HG02763 (cell line): Measurements from ENCODE around the gene NTS.

Experiments used
- ATAC-seq: cut with Tn5 transposase; IDR thresholded peaks from one replicate; pipeline ENCODE4 v1.9.1; 2021; ENCODE audit warnings: mild to moderate bottlenecking, moderate library complexity; ENCODE audit not compliant: unreplicated experiment

The NTS gene

GRCh38 chr12:85874031-85874461 is at the start of gene NTS:
Gene NTS, plus strand, starts transcription at chr12:85874295. Its CDS starts 109 bp downstream, at chr12:85874404.
- peak; percentile 77 for ATAC-seq

- no peak for ATAC-seq
Observed at GRCh38 chr12:85825746-85826145, 48.3 kb upstream of the NTS start.

- no peak for ATAC-seq
Observed at GRCh38 chr12:85828576-85828975, 45.5 kb upstream of the NTS start.

GRCh38 chr12:85829391-85829790 is 44.7 kb upstream of the NTS start:
- ATAC-seq = no peak

GRCh38 chr12:85831327-85831990 is 42.6 kb upstream of the NTS start:
- ATAC-seq = no peak

GRCh38 chr12:85833579-85833978 is 40.5 kb upstream of the NTS start:
- no peak for ATAC-seq

GRCh38 chr12:85834378-85834777 is 39.7 kb upstream of the NTS start:
- ATAC-seq = no peak

DNA sequence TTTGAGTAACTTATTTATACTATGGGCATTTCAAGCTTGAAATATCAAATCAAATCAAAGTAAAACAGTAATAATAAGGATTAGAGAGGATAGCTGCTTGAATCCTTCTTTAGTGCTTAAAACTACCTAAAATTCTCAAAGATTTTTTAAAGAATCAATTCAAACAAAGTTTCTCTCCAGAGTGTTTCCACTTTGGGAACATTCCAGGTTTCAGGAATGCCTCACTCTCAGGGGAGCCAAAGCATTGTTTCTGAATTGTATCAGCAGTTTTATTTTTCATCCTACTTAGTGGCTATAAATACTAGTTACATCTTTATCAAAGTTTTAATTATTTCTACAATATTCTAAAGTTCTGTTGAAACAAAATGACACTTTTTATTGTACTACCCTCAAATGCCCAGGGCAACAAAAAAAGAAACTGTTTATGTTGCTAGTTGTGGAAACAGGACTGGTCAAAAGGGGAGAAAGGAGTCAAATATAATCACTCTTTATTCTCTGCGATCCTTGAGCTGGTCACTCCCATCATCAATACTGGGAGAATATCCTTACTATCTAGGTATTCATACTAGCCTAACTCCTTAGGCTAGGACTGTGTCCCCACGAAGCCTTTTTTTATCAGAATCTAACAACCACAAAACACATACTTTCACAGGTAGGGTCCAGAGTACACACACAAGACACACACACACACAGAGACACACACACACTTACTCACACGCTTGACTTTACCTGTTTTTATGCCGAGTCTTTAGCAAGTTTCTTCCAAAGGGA is 38.5 kb upstream of the NTS start:
- no peak for ATAC-seq

DNA sequence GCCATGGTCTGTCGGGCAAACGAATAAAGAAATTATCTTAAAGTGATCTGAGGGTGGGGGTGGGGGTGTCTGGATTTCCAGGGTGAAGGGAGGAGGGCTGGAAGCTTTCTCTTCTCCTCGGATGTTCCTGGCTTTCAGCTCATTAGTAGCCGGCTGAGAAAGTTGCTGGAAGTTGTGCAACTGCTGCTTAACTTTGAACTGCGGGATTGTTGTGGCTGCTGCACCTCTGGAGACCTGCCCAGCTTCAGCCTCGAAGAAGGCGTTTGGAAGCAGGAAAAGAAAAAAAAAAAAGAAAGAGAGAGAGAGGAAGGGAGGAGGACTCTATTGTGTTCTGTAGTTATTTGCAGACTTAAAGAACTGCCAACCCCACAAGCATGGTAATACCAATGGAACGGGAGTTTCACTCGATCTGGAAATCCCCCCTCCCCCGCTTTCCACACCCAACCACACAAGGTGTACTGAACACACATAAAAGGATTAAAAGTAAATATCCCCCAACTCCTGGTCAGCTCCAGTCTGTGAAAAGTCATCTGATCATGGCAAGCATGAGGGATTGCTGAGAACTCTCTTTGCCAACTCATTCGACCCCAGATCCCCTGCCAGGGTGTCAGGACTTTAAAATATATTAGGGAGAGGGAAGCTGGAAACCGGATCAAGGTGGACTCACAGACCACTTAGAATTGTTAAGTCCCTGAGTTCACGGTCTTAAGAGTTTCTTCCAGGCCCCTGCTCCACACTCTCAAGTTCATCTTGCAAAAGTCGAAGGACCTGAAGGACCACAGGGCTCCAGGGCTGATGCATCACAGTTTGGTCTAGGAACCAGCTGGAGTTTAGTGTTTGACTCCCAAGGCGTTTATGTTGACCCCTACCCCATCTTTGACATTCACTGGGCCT is 37.7 kb upstream of the NTS start, which contains the start of gene RASSF9:
TSS of gene RASSF9 (minus strand) at position 213 of the 894 bp plus-strand sequence. CDS start at position 5, 208 bp downstream.
- no peak for ATAC-seq

- no peak for ATAC-seq
Observed at GRCh38 chr12:85843606-85844310, 30.3 kb upstream of the NTS start.

- ATAC-seq = no peak
Observed at GRCh38 chr12:85849344-85849743, 24.8 kb upstream of the NTS start.

DNA sequence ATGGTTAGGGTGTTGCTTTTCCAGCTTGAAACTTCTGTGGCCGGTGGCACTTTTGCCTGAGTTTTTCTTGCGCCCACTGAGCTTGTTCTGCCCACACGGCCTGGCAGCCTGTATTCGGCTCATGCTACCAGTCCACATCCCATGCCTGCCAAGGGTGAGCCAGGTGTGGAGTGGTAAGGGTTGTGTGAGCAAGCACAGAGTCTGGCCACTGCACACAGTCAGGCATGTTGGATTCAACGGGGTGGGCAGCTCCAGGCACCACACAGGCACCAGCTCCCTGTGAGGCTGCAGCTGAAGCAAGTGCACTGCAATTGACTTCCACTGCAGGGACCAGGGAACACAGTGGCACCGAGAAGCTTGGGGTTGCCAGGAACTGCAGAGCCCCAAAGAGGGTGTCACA is 18.8 kb upstream of the NTS start:
- no peak for ATAC-seq

DNA sequence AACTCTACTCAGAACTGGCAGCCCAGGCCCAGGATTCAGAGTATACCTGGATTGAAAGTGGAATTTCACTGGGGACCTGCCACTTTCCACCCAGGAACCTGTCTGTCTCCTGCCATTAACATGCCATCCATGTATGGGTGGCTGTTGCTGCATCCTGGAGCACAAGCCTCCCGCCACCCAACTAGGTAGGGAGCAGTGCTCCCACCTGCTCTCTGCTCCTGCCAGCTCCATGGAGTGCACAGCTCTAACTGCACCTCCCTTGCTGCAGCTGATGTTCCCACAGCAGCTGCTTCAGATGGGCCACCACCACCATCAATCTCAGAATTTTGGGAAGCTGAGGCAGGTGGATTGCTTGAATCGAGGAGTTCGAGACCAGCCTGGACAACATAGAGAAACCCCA is 17.1 kb upstream of the NTS start:
- ATAC-seq = no peak

- ATAC-seq = no peak
Observed at GRCh38 chr12:85865890-85866289, 8.2 kb upstream of the NTS start.

- peak; percentile 96 for ATAC-seq
Observed at GRCh38 chr12:85866986-85867776, 6.9 kb upstream of the NTS start.

DNA sequence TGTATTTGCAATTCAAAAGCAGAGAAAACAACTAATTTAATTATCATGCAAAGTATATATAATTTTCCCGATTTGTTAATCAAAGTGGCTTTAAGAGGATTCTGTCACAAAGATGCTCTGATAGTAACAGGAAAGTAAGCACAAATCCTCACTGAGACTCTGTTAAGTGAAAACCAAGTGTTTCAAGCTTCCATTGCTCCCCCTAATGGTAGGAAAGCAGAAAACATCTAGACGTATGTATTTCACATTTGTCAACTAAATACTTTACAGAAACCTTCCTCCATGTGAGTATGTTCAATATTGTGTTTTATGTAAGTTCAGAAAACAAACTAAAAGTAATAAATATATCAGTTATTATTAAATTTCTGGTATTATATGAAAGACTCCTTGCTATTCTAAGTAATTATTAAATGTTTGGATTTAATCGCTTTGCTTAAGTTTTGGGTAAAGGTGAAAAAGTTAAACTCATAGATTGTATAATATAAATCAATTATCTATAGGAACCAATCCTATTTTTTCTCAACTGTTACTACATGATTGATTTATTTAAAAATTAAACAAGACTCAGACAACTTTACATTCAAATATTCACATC is 1.5 kb upstream of the NTS start:
- peak; percentile 81 for ATAC-seq

DNA sequence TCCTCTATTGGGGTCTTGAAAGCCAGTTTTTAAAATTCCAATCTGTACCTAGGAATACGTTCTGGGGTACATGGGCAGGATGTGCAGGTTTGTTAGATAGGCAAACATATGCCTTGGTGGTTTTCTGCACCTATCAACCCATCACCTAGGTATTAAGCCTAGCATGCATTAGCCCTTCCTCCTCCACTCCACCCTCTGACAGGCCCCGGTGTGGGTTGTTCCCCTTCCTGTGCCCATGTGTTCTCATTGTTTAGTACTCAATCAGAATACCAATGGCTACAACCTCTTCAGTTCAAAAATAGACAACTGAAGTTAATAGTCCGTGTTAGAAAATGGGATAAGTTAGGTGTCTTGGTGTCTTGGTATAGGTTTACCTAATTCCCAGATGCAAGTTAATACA is 3.4 kb downstream of the NTS start:
- no peak for ATAC-seq

GRCh38 chr12:85883763-85884162 is 9.7 kb downstream of the NTS start:
- ATAC-seq = no peak

- no peak for ATAC-seq
Observed at GRCh38 chr12:85894653-85895052, 20.6 kb downstream of the NTS start.
